Measurements from ENCODE around the gene BYSL.

Gene BYSL, protein sequence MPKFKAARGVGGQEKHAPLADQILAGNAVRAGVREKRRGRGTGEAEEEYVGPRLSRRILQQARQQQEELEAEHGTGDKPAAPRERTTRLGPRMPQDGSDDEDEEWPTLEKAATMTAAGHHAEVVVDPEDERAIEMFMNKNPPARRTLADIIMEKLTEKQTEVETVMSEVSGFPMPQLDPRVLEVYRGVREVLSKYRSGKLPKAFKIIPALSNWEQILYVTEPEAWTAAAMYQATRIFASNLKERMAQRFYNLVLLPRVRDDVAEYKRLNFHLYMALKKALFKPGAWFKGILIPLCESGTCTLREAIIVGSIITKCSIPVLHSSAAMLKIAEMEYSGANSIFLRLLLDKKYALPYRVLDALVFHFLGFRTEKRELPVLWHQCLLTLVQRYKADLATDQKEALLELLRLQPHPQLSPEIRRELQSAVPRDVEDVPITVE

DNA sequence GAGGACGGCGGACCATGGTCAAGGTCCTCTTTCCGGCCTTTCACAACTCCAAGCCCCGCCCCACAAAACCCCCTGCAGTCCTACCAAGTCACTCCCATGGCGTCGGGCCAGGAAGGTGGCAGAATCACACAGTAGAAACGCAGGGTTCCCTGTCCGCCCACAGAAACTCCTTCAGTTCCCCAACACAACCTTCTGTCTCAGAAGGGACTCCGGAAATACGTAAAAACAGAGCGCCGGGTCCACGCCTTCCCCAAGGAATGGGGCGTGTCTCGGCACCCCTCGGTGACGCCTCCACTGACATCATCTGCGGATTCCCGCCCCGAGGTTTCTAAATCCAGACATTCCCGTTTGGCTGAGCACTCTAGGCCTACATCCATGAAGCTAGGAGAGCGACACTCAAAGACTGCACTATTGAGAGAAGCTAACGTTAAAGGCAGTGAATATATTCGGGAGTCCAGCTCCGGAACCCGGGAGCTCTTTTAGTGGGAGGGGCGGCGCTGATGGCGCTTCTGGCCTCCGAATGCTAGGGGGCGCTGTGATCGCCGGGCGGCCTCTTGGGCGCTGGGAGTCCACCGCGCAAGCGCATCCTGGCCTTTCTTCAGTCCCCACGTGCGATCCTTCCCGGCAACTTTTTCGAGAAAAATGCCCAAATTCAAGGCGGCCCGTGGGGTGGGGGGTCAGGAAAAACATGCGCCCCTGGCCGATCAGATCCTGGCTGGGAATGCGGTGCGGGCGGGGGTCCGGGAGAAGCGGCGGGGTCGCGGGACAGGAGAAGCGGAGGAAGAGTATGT lies at the start of gene BYSL, which contains the start of gene MED20:
Gene BYSL (plus strand): TSS at position 579 of the 791 bp plus-strand sequence. CDS start 64 bp downstream, at position 643.
Gene MED20 (minus strand): TSS at position 219 of the 791 bp plus-strand sequence. CDS start 121 bp downstream, at position 98.
- peak; percentile 90 for DNase-seq

DNA sequence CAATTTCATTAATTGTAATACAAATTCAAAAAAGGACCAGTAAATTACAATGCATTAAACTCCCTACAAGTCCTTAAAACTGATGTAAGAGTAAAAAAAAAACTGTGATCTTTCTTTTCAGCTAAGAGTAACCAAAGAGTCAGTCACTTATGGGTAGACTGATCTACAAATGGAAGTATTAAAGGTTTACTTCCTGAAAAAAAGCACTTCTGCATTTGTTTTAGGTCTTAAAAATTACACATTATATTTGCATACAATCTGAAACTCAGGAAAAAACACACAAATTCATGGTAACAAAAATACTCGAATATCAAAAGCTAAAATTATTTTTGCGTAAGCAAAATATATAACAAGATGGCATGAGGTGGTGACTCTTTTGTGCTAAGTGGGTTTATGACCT lies 49.6 kb upstream of the BYSL start:
- DNase-seq: no peak

DNA sequence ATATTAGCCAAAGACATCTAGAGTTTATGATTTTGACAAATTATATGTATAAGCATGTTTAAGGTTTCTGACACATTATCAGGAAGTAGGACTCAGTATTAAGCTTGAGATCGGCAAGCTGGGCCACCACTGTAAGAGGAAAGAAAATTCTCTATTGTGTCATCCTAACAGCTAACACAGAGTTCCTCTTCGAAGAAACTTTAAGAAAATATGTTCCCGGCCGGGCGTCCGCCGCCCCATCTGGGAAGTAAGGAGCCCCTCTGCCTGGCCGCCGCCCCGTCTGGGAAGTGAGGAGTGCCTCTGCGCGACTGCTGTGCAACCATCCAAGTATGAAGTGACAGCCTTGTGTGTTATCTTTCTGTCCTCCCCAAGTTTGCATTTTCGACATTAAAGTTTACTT lies 49.2 kb upstream of the BYSL start:
- DNase-seq: no peak

DNA sequence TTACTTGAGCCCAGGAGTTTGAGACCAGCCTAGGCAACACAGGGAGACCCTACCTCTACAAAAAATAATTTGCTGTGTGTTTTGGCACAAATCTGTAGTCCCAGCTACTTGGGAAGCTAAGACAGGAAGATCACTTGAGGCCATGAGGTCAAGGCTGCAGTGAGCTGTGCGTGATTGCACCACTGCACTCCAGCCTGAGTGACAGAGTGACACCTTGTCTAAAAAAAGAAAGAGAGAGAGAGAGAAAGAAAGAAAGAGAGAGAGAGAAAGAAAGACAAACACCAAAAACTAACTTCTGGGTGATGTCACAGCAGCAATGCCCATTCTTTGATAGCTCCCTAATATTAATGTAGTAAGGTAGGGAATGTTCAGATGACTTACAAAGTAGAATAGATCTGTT lies 46.6 kb upstream of the BYSL start:
- DNase-seq: no peak

DNA sequence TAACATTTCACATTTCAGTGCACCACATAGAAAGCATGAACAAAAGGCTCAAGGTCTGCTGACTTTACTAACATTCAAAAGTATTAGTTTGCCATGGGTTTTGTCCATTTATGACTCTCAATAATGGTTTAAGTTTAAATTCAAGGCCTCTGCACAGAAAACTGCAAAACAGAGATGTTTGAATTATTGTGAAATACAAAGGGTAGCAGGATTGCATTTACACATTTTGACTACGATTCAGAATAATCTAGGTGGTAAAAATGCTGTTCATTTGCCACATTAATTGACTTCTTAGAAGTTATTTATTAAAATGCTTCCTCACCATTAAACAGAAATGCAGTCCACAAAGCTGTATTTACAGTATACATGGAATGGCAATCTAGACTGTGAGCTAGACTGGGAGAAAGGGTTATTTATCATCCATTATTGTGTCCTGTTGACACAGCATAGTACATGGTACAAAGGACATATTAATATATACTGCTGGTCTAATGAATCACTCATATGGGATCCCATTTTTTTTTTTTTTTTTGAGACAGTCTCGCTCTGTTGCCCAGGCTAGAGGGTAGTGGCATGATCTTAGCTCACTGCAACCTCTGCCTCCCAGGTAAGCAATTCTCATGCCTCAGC lies 44.1 kb upstream of the BYSL start:
- no peak for DNase-seq

DNA sequence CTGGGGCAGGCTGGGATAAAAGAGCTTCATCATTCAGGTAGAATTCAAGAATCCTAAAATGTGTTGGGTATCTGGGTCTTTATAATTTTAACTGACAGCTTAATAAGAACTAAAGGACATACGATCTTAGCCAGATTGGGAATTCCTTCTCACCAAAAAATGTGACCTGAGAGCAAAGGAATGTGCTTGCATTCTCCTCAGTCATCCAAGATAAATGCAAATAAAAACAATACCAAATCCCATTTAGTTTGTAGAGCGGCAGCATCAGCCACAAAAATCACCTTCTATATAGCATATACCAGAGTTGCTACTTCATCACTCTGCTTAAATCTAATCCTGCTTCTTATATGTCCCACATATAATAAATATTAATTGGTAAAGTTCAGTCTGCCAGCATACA lies 43.1 kb upstream of the BYSL start:
- DNase-seq: no peak

DNA sequence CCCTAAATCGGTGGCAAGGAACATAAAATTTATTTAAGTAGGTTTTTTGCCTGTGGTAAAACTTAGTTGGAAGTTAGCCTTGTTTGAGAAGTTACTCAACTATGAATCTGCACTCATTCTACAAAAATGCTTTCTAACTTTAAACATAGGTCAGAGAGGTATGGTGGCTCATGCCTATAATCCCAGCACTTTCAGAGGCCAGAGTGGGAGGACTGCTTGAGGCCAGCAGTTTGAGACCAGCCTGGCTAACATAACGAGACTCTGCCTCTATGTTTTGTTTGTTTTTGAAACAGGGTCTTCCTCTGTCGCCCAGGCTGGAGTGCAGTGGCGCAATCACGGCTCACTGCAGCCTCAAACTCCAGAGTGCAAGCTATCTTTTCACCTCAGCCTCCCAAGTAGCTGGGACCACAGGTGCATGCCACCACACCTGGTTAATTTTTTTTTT lies 42.3 kb upstream of the BYSL start:
- no peak for DNase-seq

DNA sequence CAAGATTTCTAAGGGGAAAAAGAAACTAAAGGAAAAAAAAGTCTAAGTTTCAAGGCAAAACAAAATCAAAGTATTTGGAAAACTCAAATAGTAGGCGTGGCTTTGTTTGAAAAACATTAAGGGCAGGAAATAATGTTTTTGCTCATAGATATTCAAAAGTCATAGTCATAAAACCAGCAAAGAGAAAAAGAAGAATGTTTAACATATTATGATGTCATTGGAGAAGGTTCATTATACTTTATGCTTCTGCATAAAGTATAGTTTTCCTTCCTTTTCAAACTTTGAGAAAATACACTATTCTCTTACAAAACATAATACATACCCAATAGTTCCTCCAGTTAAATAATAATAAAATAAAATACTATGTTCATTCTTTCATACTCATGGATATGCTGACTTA lies 39.8 kb upstream of the BYSL start:
- DNase-seq: no peak

DNA sequence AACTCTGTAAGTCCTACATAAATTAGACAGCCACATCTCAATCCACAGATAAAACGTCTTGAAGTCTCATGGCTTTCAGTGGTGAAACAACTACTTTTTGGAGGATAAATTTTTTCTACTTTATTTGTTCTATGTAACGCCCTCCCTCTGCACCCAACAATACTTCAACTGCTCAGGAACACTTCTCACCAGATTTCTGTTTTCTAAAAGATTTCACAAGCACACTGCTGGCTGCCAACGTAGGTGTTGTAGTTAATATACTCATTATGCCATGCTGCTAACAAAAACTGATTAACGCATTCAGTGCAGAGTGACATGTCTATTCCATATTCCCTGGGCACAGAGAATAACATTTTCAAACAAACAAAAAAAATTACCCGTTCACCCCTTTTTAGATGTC lies 36.3 kb upstream of the BYSL start:
- no peak for DNase-seq

DNA sequence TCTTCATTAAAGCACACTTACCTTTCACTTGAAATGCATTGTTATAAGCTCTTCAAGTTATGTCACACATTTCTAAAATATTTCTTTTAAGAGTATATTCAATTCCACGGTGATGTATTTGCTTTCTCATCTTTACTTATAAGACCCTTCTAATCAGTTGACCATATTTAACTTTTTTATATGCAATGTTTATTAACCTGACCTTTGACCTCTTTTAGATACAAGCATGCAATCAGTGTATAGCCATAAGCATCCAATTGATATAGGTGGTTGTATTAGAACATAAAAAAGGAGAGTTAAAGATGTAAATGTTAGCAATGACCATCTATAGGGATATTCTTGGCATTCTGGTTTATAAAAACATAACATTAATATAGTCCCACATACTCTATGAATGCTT lies 35.4 kb upstream of the BYSL start:
- no peak for DNase-seq

DNA sequence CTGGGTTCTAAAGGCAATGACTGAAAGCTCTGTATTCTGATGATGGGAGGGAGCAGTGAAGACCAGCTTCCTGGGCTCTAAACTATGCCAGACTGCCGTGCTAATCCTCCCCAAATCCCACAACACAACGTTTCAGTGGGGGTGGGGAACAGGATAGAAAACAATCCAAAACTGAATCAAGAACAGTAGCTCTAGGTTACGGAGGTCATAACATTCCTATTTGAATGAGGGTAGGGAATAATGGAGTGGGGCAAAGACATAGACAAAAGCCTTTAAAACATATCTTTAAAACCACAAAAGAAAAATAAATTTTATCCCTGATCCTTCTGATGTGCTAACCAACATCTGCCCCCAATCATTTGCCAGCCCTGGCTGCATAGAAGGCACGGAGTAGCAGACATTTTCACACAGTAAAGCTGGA lies 34.0 kb upstream of the BYSL start:
- DNase-seq: no peak

DNA sequence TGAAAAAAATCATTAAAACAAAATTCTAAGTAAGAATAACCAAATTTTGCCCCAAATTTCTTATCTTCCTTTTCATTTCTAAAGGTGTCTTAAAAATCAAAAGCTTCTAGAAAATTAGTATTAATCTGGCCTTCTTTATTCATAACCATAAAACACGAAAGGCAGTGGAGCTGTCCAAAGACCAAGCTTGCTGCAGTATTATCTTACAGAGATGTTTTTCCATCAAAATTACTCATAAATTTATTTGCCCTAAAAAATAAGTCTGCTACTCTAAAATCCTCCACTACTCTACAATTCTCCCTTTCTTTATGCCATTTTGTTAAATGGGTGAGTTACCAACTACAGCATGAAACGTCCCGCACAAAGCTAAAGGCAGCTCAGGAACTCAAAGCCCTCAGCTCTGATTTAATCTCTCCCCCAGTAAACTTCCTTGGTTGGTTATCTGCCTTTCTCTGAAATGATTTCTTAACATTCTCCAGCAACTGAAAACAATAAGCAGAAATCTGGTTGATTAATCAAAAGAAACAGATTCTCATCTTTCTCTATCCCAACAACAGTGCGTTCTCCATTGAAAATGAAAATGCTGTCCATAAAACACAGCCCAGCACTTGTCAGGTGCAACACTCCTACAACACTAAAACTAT lies 28.3 kb upstream of the BYSL start:
- no peak for DNase-seq

DNA sequence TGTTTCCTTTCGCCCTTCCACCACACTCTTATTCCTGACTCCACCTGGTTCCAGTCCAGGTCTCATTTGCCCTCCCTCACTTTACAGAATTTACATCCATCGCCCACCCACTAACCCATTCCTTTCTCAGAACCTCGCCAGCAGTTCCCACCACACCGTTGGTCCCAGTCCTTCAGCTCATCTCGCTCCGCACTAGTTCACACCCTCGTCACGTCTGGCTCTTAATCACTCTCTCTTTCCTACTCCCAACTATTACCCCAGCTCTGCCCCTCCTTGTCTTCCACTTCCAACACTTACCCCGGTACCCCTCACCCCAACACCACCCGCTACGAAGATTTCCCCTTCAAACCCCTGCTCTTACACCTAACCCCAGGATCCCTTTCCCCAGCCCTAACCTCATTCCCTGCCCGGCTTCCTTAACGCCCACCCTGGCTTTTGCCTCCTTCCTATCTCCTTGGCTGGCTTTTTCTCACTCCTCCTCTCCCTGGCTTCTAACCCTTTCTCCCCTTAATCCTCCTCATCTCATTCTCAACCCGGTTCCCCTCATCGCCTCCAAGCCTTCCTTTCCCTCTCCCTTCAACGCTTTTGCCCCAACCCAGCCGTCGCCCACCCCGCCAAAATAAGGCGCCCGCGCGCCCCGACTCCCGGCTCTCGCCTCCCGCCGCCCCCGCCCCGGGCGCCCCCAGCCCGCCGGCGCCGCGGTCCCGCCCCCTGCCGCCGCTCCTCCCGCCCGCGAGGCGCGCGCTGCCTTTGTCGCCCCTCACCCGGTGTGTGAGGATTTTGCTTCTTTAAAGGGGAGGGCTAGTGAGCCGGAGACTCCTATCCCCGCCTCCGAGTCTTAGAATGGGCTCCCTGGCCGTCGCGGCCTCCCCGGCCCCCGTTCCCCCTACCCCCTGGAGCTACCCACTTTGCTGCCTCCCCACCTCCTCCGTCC lies 26.7 kb upstream of the BYSL start:
- no peak for DNase-seq

DNA sequence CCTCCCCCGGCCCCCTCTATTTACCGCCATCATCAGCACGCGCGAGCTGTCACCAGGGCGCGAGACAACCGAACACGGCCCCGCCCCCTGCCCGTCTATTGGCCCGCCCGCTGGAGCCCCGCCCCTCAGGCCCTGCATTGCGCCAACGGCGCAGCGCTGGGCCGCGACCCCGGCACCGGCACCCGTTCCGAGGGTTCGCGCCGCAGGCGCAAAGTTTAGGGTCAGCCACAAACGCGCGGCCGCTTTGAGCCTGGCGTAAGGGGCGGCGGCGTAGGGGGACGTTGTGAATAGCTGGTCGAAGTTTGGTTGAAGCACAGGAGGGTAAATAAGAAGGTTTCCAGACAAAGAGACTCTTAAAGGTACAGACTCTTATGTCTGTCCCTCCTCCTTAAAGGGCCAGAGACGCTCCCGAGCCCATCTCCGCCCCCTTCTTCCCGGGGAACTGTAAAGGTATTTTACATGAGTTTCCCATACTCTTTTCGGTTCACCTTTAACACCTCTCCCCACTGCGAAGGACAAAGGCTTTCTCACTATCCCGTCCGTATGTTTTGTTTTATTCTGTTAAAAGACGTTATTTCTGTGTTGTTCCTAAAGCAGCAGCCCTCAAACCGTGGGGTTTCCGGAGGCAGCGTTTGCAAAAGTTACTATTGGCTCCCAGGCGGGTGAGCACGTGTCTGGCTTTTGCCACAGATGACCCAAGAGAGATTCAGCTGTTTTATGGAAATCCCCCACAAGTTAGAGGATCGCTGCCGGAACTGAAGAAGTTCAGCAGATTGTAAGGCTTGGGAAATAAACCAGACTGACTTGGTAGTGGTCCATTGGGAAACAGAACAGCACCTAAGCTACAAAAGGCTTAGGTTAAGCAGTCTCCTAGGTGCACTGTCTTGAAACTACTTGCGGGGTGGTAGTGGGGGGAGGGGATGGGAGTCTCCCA lies 25.7 kb upstream of the BYSL start, which contains the start of gene USP49:
Gene USP49 (minus strand): TSS at position 76 of the 934 bp plus-strand sequence. CDS start 88,392 bp downstream, outside the sequence.
- peak; percentile 81 for DNase-seq

DNA sequence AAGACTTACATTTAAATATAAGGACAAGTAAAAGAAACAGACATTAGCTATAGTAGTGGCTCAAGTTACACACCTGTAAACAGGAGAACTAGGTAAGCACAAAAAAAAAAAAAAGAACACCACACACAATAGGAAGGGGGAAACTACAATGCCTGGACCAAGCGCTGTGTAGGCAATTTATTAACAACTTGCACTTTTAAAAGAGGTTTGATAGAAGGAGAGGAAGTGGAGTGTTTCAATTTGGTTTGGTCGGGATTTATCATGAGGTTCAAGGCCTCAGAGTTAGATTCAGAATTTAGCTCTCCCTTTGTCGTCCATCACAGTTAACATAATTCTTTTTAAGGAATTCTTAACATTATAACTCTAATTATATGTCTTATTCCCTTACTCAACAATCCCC lies 25.0 kb upstream of the BYSL start:
- no peak for DNase-seq

DNA sequence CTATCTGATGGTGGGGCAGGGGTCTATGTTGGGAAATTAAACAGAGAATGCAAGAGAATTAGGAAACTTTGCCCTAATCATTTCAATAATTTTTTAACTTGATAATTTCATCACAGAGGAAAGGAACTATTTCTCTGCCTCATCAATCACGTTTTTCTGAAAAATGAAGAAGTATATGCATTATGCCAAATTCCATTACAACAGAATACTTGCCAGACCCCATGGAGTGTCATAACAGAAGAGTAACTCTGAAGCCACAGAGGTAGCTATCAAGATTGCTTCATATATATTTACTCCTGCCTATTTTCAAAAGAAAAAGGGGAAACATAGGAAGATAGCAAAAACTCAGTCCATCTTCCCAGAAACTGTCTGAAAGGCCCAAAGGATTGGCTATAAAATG lies 20.4 kb upstream of the BYSL start:
- DNase-seq: no peak

DNA sequence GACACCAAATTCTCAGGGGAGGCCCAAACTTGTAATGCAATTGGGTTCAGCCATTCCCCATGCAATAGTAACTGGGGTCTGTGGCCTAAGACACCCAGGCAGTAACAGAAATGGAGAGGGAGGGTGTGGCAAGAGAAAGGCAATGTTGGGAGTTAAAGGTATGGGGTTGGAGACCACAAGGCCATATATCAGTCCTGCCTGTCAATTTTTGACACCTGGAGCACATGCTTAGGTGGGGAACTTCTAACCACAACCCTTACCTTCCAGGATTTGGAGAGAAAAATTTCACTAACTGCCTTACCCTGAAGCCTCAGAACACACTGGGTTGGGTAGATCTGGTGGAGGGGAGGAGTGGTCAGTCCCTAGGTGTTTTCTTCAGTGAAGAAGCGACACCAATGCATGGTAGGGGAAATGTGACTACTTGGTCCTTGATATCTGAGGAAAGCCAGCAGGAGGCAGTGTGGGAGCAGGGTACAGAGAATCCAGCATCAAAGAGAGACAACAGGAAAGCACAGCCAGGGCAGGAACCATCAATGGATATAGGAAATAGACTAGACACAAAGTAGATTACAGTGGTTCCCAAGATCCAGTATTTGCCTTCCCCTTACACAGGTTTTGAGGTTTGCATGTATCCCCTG lies 19.3 kb upstream of the BYSL start:
- DNase-seq: peak; percentile 22

DNA sequence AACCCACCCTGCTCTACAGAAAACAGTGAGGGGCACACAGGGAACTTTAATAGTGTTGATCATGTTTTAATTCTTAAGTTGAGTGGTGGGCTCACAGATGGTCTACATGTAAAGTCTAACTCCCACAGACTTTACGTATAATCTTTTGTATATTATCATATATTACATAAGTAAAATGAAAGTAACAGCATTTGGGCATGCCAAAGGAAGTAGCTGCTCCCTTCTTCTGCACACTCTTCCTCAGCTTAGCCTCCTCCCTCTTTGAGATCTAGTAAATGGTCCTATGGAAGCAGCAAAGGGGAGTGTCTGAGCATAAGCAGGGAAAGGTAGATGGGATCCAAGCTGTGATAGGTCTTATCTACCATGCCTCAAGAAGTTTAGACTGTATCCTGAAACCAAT lies 11.6 kb upstream of the BYSL start:
- DNase-seq: no peak

DNA sequence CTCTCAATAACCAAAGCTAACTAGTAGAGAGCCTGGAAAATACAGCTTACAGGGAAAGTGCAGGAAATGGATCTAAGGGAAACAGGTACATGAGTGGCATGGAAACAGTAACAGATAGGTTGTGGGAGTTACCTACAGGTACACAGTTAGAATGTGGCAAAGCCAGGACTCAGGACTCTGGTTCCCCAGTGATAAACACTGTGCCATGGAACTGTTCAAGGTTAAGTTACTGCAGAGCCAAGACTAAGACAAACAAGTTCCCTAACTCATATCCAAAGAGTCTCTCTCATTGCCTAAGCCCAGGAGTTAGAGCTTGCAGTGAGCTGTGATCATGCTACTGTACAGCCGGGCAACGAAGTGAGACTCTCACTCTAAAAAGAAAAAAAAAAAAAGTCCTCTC lies 7.0 kb upstream of the BYSL start:
- no peak for DNase-seq
